Measurements from ENCODE around the gene ARF3. TPM values are rescaled to one million over a fixed set of nuclear protein-coding genes. Genes with fewer than 3 reads are reported as not detected.
A peak's percentile ranks its signal among the peaks of the same experiment; 100 is the strongest.

ARF3 gene
- polyA plus RNA-seq, 2 of the 4 experiments (the other 2 are of a cell fraction), result 138 to 287 TPM

GRCh38 chr12:48982397-48983080 lies 25.3 kb upstream of the ARF3 start:
- Histone ChIP-seq H3K4me3 (no peak overlapping the region), H3K4me2 (no peak overlapping the region), H3K9me3 (no peaks in the 10 kb centered on the region), H3K27ac (no peak overlapping the region), H3K4me1 (peaks cover 16% of the 10 kb centered on the region; the same call in 2 of the 3 replicates)
- DNase-seq (ENCODE audit: low read depth in 1 of 2, low spot score in 1 of 2) (no peak), FAIRE-seq (no peak), ATAC-seq (no peak)
- no peak for TF ChIP-seq POLR2A (IDR thresholded peaks at IDR 0.05; ENCODE audit: low read length)
- TF ChIP-seq NR3C1 (IDR thresholded peaks at IDR 0.05), result no peak
- no peak for TF ChIP-seq JUN (IDR thresholded peaks at IDR 0.05)
- TF ChIP-seq CEBPB (IDR thresholded peaks at IDR 0.05), result no peak
- TF ChIP-seq MAX (IDR thresholded peaks at IDR 0.05), result no peak
- TF ChIP-seq ZC3H11A (IDR thresholded peaks at IDR 0.05), result no peak
- no peak for TF ChIP-seq PHF8 (IDR thresholded peaks at IDR 0.05; ENCODE audit: borderline replicate concordance, low read depth)
- no peak for TF ChIP-seq HMGXB4 (CRISPR knock-in tag; IDR thresholded peaks at IDR 0.05; ENCODE audit: borderline replicate concordance)
- TF ChIP-seq PBX3 (IDR thresholded peaks at IDR 0.05), result no peak
- TF ChIP-seq HOXA7 (CRISPR knock-in tag; IDR thresholded peaks at IDR 0.05), result no peak
- no peak for TF ChIP-seq FOSL2 (IDR thresholded peaks at IDR 0.05)
- no peak for TF ChIP-seq FOSL2 (CRISPR knock-in tag; IDR thresholded peaks at IDR 0.05)
- no peak for TF ChIP-seq SMC3 (IDR thresholded peaks at IDR 0.05)
- no peak for TF ChIP-seq REST (IDR thresholded peaks at IDR 0.05)
- no peak for TF ChIP-seq RNF2 (IDR thresholded peaks at IDR 0.05; ENCODE audit: borderline replicate concordance, low read depth)
- no peak for TF ChIP-seq JUNB (IDR thresholded peaks at IDR 0.05)
- ChIA-PET CTCF (interaction anchor here (1.1 to 77.5 kb wide), 7 partner anchors 3 to 147 kb away, joined by 3 to 2584 read pairs (median 5); partner anchors contain the start of genes ARF3, DDN, FKBP11 and PRKAG1), POLR2A (no interaction called here)
- 48% methylated on average over 6 of the region's 6 CpGs for WGBS (ENCODE audit: missing lambda C conversion rate)

GRCh38 chr12:48981757-48982157 lies 24.5 kb upstream of the ARF3 start:
- H3K4me3 ChIP-seq, result peak overlapping the region; percentile 44; the same call in 2 of the 3 replicates
- no peaks in the 10 kb centered on the region for H3K9me3 ChIP-seq
- WGBS (ENCODE audit: missing lambda C conversion rate), result 44% methylated on average over 13 of the region's 13 CpGs
- no peak overlapping the region; a peak in 1 of 6 replicates for H3K27ac ChIP-seq
- ATAC-seq, result no peak
- ChIA-PET POLR2A (no interaction called here), CTCF (interaction anchor here (0.8 to 77.5 kb wide), 10 partner anchors 2 to 148 kb away, joined by 3 to 2584 read pairs (median 4); partner anchors contain the start of genes ARF3, DDN, FKBP11 and PRKAG1)
- TF ChIP-seq SMC3 (IDR thresholded peaks at IDR 0.05), result no peak
- TF ChIP-seq JUNB (IDR thresholded peaks at IDR 0.05), result no peak
- TF ChIP-seq NPAS2 (CRISPR knock-in tag; IDR thresholded peaks at IDR 0.05; ENCODE audit: borderline replicate concordance), result no peak
- TF ChIP-seq MAFK (IDR thresholded peaks at IDR 0.05; ENCODE audit: partially characterized antibody), result no peak
- no peak for TF ChIP-seq PBX3 (IDR thresholded peaks at IDR 0.05)
- TF ChIP-seq REST (IDR thresholded peaks at IDR 0.05), result no peak
- no peak for FAIRE-seq
- DNase-seq (ENCODE audit: low read depth in 1 of 2, low spot score in 1 of 2), result no peak
- H3K4me2 ChIP-seq, result peak overlapping the region; percentile 84
- peaks cover 16% of the 10 kb centered on the region; the same call in 2 of the 3 replicates for H3K4me1 ChIP-seq
